HFFc6 (cell line): ENCODE data around the gene FANK1. TPM values are rescaled to one million over a fixed set of nuclear protein-coding genes. Genes with fewer than 3 reads are reported as not detected.

Experiments used
- DNase-seq: peaks from one replicate; pipeline ENCODE4 v3.0.0-alpha.2; 2018
- H3K27ac Mint-ChIP-seq: 2 replicates; pipeline ENCODE4 v1.8.0; 2020; ENCODE audit warnings: mild to moderate bottlenecking, mixed read lengths
- H3K27me3 Mint-ChIP-seq: 2 replicates; pipeline ENCODE4 v1.8.0; 2021; ENCODE audit warnings: mild to moderate bottlenecking, moderate library complexity, mixed read lengths; ENCODE audit not compliant: insufficient read depth
- H3K36me3 Mint-ChIP-seq: 2 replicates; pipeline ENCODE4 v1.8.0; 2021; ENCODE audit warnings: low read depth, mixed read lengths
- H3K4me1 Mint-ChIP-seq: 2 replicates; pipeline ENCODE4 v1.8.0; 2020; ENCODE audit warnings: low read depth, mixed read lengths
- H3K4me3 Mint-ChIP-seq: 2 replicates; pipeline ENCODE4 v1.8.0; 2020; ENCODE audit warnings: mild to moderate bottlenecking, moderate library complexity, mixed read lengths
- H3K9me3 Mint-ChIP-seq: 2 replicates; pipeline ENCODE4 v1.8.0; 2020; ENCODE audit warnings: mild to moderate bottlenecking, mixed read lengths
- CTCF ChIP-seq: fragments of 200-600 bp; sonication (generic); IDR thresholded peaks from 2 replicates; pipeline ENCODE4 v1.5.0; 2021; ENCODE audit warnings: antibody characterized with exemption, mild to moderate bottlenecking
- total RNA-seq, 6 experiments: library from RNA; stranded (reverse); fragmentation: NEBNext Ultra II Directional; extraction: Animal tissue kit (Norgen Biotek cat#: 25700); gene quantifications; 2 replicates in 1 of 6; 3 replicates in 5 of 6; pipeline ENCODE4 v1.2.3, GENCODE V29; 2021

Gene FANK1
- total RNA-seq, 6 experiments from 2014 or later, result 0.50 to 1.4 (median 0.88) TPM

- Mint-ChIP-seq H3K4me1 (peaks cover 21% of the 10 kb centered on the region), H3K27me3 (peaks cover 8% of the 10 kb centered on the region; the same call in 1 of the 2 replicates), H3K36me3 (no peaks in the 10 kb centered on the region), H3K27ac (peak overlapping the region; percentile 66), H3K4me3 (no peak overlapping the region), H3K9me3 (no peaks in the 10 kb centered on the region)
- peak; percentile 62 for DNase-seq
- no peak for TF ChIP-seq CTCF
These were observed 153.7 kb downstream of the FANK1 start for GRCh38 chr10:126049759-126050700.

DNA sequence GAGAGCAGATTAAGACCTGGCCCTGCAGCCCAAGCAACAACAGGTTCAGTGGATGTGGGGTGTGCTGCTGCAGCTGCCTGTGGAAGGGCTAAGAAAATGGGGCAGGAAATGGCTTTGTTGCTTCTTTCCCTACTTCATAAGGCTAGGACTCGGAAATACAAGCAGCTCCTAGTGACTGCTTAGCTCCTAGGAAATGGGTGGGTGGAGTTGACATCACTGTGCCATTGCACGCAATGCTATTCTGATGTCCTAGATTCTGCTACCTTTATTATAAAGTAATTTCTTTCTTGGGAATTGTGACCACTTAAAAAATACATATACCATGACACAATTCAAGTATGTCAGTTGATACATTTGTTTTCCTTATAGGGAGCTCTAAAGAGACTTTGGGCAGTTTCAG lies 155.8 kb downstream of the FANK1 start:
- Mint-ChIP-seq H3K4me1 (peaks cover 21% of the 10 kb centered on the region), H3K27me3 (peaks cover 12% of the 10 kb centered on the region; the same call in 1 of the 2 replicates), H3K36me3 (no peaks in the 10 kb centered on the region), H3K4me3 (no peak overlapping the region), H3K9me3 (no peaks in the 10 kb centered on the region), H3K27ac (no peak overlapping the region)
- no peak for DNase-seq
- TF ChIP-seq CTCF, result no peak

DNA sequence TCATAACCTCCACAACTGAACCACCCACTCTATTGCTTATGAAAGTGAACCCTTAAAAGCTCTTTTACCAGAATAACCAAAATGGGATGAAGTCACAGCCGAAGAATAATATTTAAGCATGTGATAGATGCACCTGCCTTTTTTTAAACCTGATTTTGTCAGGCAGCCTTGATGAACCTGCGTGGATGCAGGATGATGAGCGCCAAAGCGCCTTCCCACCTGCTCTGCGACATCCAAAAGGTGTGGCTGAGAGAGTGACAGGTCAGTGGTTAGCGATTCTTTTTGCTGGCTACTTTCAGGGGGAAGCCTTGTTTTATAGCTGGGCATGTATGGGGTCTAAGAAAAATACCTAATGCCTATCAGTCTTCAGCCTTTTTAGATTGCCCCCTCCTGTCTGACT lies 157.8 kb downstream of the FANK1 start:
- no peaks in the 10 kb centered on the region for H3K9me3 Mint-ChIP-seq
- TF ChIP-seq CTCF, result no peak
- DNase-seq, result no peak

DNA sequence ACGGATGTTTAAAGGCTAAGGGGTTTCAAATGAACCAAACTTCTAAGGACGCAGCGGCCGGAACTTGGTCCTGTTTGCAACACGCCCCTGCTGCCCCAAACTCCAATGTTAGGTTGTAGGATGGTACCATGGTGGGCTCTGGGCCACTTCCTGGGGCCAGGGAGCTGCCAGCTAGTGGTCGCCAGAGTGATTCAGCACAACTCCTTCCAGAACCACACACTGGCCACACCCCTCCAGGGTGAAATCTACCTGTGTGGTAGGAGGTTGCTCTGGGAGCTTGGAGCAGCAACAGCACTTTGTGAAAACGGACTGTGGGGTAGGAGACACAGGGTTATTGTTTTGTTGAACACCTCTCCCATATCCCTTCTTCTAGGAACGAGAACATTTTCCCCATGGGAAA lies 161.1 kb downstream of the FANK1 start:
- no peak for DNase-seq
- Mint-ChIP-seq H3K27me3 (peaks cover 12% of the 10 kb centered on the region), H3K4me3 (no peak overlapping the region), H3K27ac (no peak overlapping the region), H3K9me3 (no peaks in the 10 kb centered on the region), H3K36me3 (no peaks in the 10 kb centered on the region), H3K4me1 (peaks cover 37% of the 10 kb centered on the region)
- no peak for TF ChIP-seq CTCF

More for the DNA sequence above, 157.8 kb downstream of the FANK1 start:
- no peak overlapping the region for H3K4me3 Mint-ChIP-seq
- H3K27ac Mint-ChIP-seq, result no peak overlapping the region
- H3K27me3 Mint-ChIP-seq, result peaks cover 13% of the 10 kb centered on the region
- no peaks in the 10 kb centered on the region for H3K36me3 Mint-ChIP-seq
- peaks cover 24% of the 10 kb centered on the region for H3K4me1 Mint-ChIP-seq

DNA sequence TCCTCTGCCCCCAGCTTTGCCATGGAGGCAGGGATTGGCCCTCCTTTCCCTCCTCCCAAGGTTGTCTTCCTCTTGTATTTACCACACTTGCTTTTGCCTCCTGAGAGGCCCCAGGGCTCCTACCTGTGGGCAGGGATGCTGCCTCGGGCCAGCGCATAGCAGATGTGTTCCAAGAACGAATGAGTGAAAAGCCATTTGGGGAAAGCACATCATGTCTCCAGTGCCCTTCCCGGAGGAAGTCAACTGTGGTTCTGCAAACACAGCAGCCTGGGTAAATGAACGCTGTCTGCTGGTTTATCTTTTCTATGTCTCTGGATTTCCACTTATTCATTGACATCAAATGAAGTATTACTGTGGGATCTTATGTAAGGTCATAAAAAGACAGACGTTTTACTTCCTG lies 161.7 kb downstream of the FANK1 start:
- H3K27ac Mint-ChIP-seq, result no peak overlapping the region
- H3K36me3 Mint-ChIP-seq, result no peaks in the 10 kb centered on the region
- H3K4me3 Mint-ChIP-seq, result no peak overlapping the region
- DNase-seq, result no peak
- peaks cover 43% of the 10 kb centered on the region for H3K4me1 Mint-ChIP-seq
- peaks cover 12% of the 10 kb centered on the region for H3K27me3 Mint-ChIP-seq
- H3K9me3 Mint-ChIP-seq, result no peaks in the 10 kb centered on the region
- TF ChIP-seq CTCF, result no peak
